Measurements from ENCODE around the gene TEAD1. TPM values are rescaled to one million over a fixed set of nuclear protein-coding genes. Genes with fewer than 3 reads are reported as not detected.

The TEAD1 gene
- total RNA-seq, 6 experiments from 2014 or later = 218 to 252 (median 227) TPM

DNA sequence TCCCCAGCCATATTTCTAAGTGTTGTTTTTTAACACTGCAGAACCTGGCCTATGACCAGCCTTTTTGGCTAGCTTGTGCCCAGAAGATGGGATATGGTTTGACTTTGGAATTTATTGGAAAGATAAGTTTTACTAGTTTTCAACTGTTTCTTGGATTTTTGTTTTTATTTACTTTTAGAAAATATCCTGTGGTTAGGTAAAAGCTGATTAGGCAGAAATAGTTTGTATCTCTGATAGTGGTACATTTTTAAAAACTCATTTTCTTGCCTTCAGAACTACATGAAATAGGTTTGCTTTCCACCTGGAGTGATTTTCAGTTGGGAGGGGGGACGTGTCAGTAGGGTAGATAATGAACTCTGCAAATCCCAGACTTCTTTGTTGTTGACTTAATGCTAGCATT is 243.6 kb downstream of the TEAD1 start:
- no peaks in the 10 kb centered on the region for H3K9me3 Mint-ChIP-seq
- no peak overlapping the region for H3K27ac Mint-ChIP-seq
- no peak overlapping the region for H3K4me3 Mint-ChIP-seq
- H3K4me1 Mint-ChIP-seq (ENCODE audit: low read depth) = peaks cover 23% of the 10 kb centered on the region
- H3K27me3 Mint-ChIP-seq (ENCODE audit: insufficient read depth) = peaks cover 13% of the 10 kb centered on the region
- DNase-seq = no peak
- peaks cover 37% of the 10 kb centered on the region for H3K36me3 Mint-ChIP-seq (ENCODE audit: low read depth)
- TF ChIP-seq CTCF (IDR thresholded peaks at IDR 0.05) = no peak

DNA sequence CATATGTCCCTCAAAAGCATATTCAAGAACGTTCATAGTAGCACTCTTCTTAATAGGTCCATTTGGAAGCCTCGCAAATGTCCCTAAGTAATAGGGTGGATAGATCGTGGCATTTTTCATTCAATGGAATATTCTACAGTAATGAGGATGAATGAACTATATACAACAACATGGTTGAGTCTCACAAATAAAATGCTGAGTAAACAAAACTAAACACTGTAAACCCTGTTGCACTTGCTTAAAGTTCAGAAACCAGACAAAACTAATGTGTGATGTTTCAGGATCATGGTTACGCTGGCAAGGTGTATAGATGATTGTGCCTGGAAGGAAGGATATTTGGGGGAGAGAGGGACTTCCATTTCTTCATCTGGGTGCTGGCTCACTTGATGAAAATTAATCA is 244.4 kb downstream of the TEAD1 start:
- peaks cover 12% of the 10 kb centered on the region for H3K27me3 Mint-ChIP-seq (ENCODE audit: insufficient read depth)
- H3K9me3 Mint-ChIP-seq = no peaks in the 10 kb centered on the region
- peaks cover 34% of the 10 kb centered on the region for H3K36me3 Mint-ChIP-seq (ENCODE audit: low read depth)
- no peak overlapping the region for H3K4me3 Mint-ChIP-seq
- H3K4me1 Mint-ChIP-seq (ENCODE audit: low read depth) = peaks cover 23% of the 10 kb centered on the region
- DNase-seq = no peak
- H3K27ac Mint-ChIP-seq = no peak overlapping the region
- no peak for TF ChIP-seq CTCF (IDR thresholded peaks at IDR 0.05)

GRCh38 chr11:12922418-12922817 is 248.2 kb downstream of the TEAD1 start:
- Mint-ChIP-seq H3K36me3 (ENCODE audit: low read depth) (peaks cover 26% of the 10 kb centered on the region), H3K4me1 (ENCODE audit: low read depth) (peaks cover 22% of the 10 kb centered on the region), H3K27me3 (ENCODE audit: insufficient read depth) (peaks cover 3% of the 10 kb centered on the region), H3K9me3 (no peaks in the 10 kb centered on the region), H3K4me3 (no peak overlapping the region), H3K27ac (no peak overlapping the region)
- no peak for TF ChIP-seq CTCF (IDR thresholded peaks at IDR 0.05)
- DNase-seq = no peak

DNA sequence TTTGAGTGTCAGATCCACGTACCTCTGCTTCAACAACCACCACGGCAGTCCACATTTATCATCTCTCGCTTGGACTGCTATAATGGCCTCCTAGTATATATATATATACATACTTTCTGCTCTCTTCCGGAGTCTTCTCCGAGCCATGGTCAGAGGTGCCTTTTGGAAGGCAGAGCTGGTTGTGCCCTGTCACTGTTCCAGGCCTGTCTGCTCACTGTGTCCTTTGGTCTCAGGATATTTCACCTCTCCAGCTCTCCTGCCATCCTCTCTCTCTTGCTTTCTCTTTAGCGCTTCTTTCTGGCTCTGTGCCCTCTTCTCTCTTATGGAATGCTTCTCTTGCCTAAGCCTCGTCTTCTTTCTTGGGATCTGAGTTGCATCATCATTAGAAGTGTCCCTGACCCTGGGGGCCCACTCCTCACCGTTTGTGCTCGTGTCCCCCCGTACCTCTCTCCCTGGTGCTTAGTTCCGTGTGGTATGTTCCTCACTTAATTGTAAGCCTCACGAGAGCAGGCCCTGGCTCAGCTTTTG is 248.8 kb downstream of the TEAD1 start:
- H3K27ac Mint-ChIP-seq = no peak overlapping the region

GRCh38 chr11:12924650-12925049 is 250.4 kb downstream of the TEAD1 start:
- TF ChIP-seq CTCF (IDR thresholded peaks at IDR 0.05) = no peak
- H3K36me3 Mint-ChIP-seq (ENCODE audit: low read depth) = peaks cover 26% of the 10 kb centered on the region
- H3K27me3 Mint-ChIP-seq (ENCODE audit: insufficient read depth) = peaks cover 2% of the 10 kb centered on the region
- H3K4me3 Mint-ChIP-seq = no peak overlapping the region
- H3K9me3 Mint-ChIP-seq = no peaks in the 10 kb centered on the region
- peaks cover 31% of the 10 kb centered on the region for H3K4me1 Mint-ChIP-seq (ENCODE audit: low read depth)
- no peak for DNase-seq
- H3K27ac Mint-ChIP-seq = no peak overlapping the region

More for the DNA sequence above, 248.8 kb downstream of the TEAD1 start:
- Mint-ChIP-seq H3K27me3 (ENCODE audit: insufficient read depth) (peaks cover 2% of the 10 kb centered on the region), H3K9me3 (no peaks in the 10 kb centered on the region), H3K4me1 (ENCODE audit: low read depth) (peaks cover 22% of the 10 kb centered on the region), H3K36me3 (ENCODE audit: low read depth) (peaks cover 26% of the 10 kb centered on the region), H3K4me3 (no peak overlapping the region)
- no peak for TF ChIP-seq CTCF (IDR thresholded peaks at IDR 0.05)
- DNase-seq = no peak

- Mint-ChIP-seq H3K27me3 (ENCODE audit: insufficient read depth) (peaks cover 4% of the 10 kb centered on the region), H3K27ac (no peak overlapping the region), H3K9me3 (no peaks in the 10 kb centered on the region), H3K4me1 (ENCODE audit: low read depth) (peaks cover 38% of the 10 kb centered on the region), H3K36me3 (ENCODE audit: low read depth) (peaks cover 29% of the 10 kb centered on the region), H3K4me3 (no peak overlapping the region)
- TF ChIP-seq CTCF (IDR thresholded peaks at IDR 0.05) = no peak
- no peak for DNase-seq
Observed at GRCh38 chr11:12925520-12925919, 251.3 kb downstream of the TEAD1 start.

Data from HFFc6 (cell line).